K562 (cell line): ENCODE data around the gene WDR90. TPM values are rescaled to one million over a fixed set of nuclear protein-coding genes. Genes with fewer than 3 reads are reported as not detected.

Experiments used
- ARNT ChIP-seq, 2 experiments: fragments of 450-650 bp; IDR thresholded peaks; 2 replicates each; pipeline ENCODE4 v1.6.1; 2016; ENCODE audit warnings: mild to moderate bottlenecking in 1 of 2
- CSDE1 ChIP-seq, 2 experiments: fragments of 450-650 bp; IDR thresholded peaks; 2 replicates each; pipeline ENCODE4 v1.6.1; 2016; ENCODE audit warnings: mild to moderate bottlenecking in 1 of 2
- DACH1 ChIP-seq: fragments of 450-650 bp; IDR thresholded peaks from 2 replicates; pipeline ENCODE4 v1.6.1; 2018; ENCODE audit not compliant: partially characterized antibody
- DNMT1 ChIP-seq: fragments of 450-650 bp; IDR thresholded peaks from 2 replicates; pipeline ENCODE4 v1.6.1; 2016; ENCODE audit warnings: antibody characterized with exemption, mild to moderate bottlenecking
- HSF4 ChIP-seq: fragments of 250-450 bp; sonication (Bioruptor Pico); IDR thresholded peaks from 2 replicates; pipeline ENCODE4 v2.1.2; 2022; ENCODE audit warnings: mild to moderate bottlenecking, moderate library complexity, borderline replicate concordance
- ID3 ChIP-seq, 2 experiments: fragments of 250-450 bp in 1 of 2; fragments of 450-650 bp in 1 of 2; sonication (Bioruptor Pico) in 1 of 2; IDR thresholded peaks; 2 replicates each; pipeline versions ENCODE4 v1.6.1 to v1.8.0; 2016 to 2021; ENCODE audit warnings: mild to moderate bottlenecking in 2 of 2, moderate library complexity in 2 of 2, missing compliant biosample characterization in 1 of 2, missing genetic modification characterization in 1 of 2
- JUN ChIP-seq, 2 experiments: sonication (generic) in 1 of 2; formaldehyde crosslinking in 1 of 2; IDR thresholded peaks; 2 replicates each; pipeline versions ENCODE4 v1.6.1 to v1.8.0; 2012 to 2022; ENCODE audit warnings: borderline replicate concordance in 2 of 2, mild to moderate bottlenecking in 2 of 2, improper control_type of control experiment in 1 of 2, low read depth in 1 of 2, low read length in 1 of 2, missing genetic modification reagents in 1 of 2
- JUNB ChIP-seq: fragments of 450-650 bp; formaldehyde crosslinking; conservative IDR thresholded peaks from 2 replicates; pipeline ENCODE4 v1.4.0; 2020; ENCODE audit warnings: mild to moderate bottlenecking
- JUND ChIP-seq, 2 experiments: IDR thresholded peaks; 2 replicates in 1 of 2; 3 replicates in 1 of 2; pipeline ENCODE4 v1.6.1; 2011; ENCODE audit warnings: borderline replicate concordance in 2 of 2, low read depth in 2 of 2, low read length in 2 of 2, improper control_type of control experiment in 1 of 2, missing biosample characterization in 1 of 2, missing genetic modification characterization in 1 of 2, missing genetic modification reagents in 1 of 2
- KAT8 ChIP-seq: fragments of 450-650 bp; IDR thresholded peaks from 2 replicates; pipeline ENCODE4 v1.6.1; 2016; ENCODE audit warnings: low read depth, mild to moderate bottlenecking
- KDM2B ChIP-seq: fragments of 250-450 bp; sonication (Bioruptor Pico); IDR thresholded peaks from 2 replicates; pipeline ENCODE4 v1.8.0; 2021; ENCODE audit warnings: mild to moderate bottlenecking, moderate library complexity
- KLF13 ChIP-seq: fragments of 450-650 bp; IDR thresholded peaks from 2 replicates; pipeline ENCODE4 v1.6.1; 2016; ENCODE audit warnings: missing genetic modification characterization, low read depth, mild to moderate bottlenecking, missing compliant biosample characterization, moderate library complexity, borderline replicate concordance
- MAZ ChIP-seq, 2 experiments: fragments of 450-650 bp in 1 of 2; sonication (generic) in 1 of 2; formaldehyde crosslinking; IDR thresholded peaks in 1 of 2; conservative IDR thresholded peaks in 1 of 2; 2 replicates each; pipeline versions ENCODE4 v1.4.0 to v1.5.0; 2020; ENCODE audit warnings: mild to moderate bottlenecking in 1 of 2, missing genetic modification reagents in 1 of 2
- MBD1 ChIP-seq: fragments of 250-450 bp; sonication (Bioruptor Pico); IDR thresholded peaks from 2 replicates; pipeline ENCODE4 v1.8.0; 2022; ENCODE audit warnings: inconsistent platforms
- MTA1 ChIP-seq: fragments of 450-650 bp; IDR thresholded peaks from 2 replicates; pipeline ENCODE4 v1.6.1; 2017; ENCODE audit warnings: borderline replicate concordance
- MYNN ChIP-seq, 2 experiments: sonication (generic); formaldehyde crosslinking in 1 of 2; IDR thresholded peaks; 2 replicates each; pipeline versions ENCODE4 v1.5.0 to v1.6.1; 2016 to 2020; ENCODE audit warnings: antibody characterized with exemption in 1 of 2, missing genetic modification reagents in 1 of 2
- PHF8 ChIP-seq: fragments of 200-600 bp; sonication (generic); IDR thresholded peaks from 2 replicates; pipeline ENCODE4 v1.6.1; 2012; ENCODE audit warnings: mixed run types, mild to moderate bottlenecking, inconsistent platforms, low read length, moderate library complexity, borderline replicate concordance
- SMARCC2 ChIP-seq: fragments of 450-650 bp; IDR thresholded peaks from 2 replicates; pipeline ENCODE4 v1.6.1; 2017; ENCODE audit warnings: antibody characterized with exemption, moderate library complexity, mild to moderate bottlenecking, low read depth
- TBP ChIP-seq: optimal IDR thresholded peaks from 2 replicates; pipeline ENCODE3; 2011; ENCODE audit warnings: low read depth, low read length, improper control_type of control experiment
- ZNF121 ChIP-seq: sonication (generic); formaldehyde crosslinking; conservative IDR thresholded peaks from 2 replicates; pipeline ENCODE4 v1.8.0; 2022; ENCODE audit warnings: missing genetic modification reagents
- ZNF384 ChIP-seq: IDR thresholded peaks from 2 replicates; pipeline ENCODE4 v1.6.1; 2012; ENCODE audit warnings: low read depth, low read length, improper control_type of control experiment
- ZNF431 ChIP-seq: sonication (generic); formaldehyde crosslinking; IDR thresholded peaks from 2 replicates; pipeline ENCODE4 v1.8.0; 2022; ENCODE audit warnings: mild to moderate bottlenecking, missing genetic modification reagents
- ZNF668 ChIP-seq: fragments of 250-450 bp; sonication (Bioruptor Pico); IDR thresholded peaks from 2 replicates; pipeline ENCODE4 v1.8.0; 2022; ENCODE audit warnings: mild to moderate bottlenecking, inconsistent platforms
- polyA plus RNA-seq, 8 experiments: library from polyadenylated mRNA; depleted of rRNA in 4 of 8; stranded (reverse) in 5 of 8; unstranded in 3 of 8; fragments of >200 nt; fragmentation: Nextera tagmentation in 2 of 8; fragmentation: Illumina TruSeq in 1 of 8; extraction: Ambion mirVana in 2 of 8; extraction: Trizol in 1 of 8; gene quantifications; 2 replicates each; pipeline versions ENCODE4 v1.2.1 to v1.2.3, GENCODE V29; 2011 to 2014; ENCODE audit warnings: inconsistent platforms in 1 of 8, missing spikeins in 1 of 8
- total RNA-seq, 7 experiments: library from RNA; depleted of rRNA in 6 of 7; stranded (reverse); fragments of >200 nt in 6 of 7; fragmentation: Illumina TruSeq in 2 of 7; extraction: Trizol in 2 of 7; gene quantifications; 2 replicates each; pipeline versions ENCODE4 v1.2.1 to v1.2.3, GENCODE V29; 2011 to 2021; ENCODE audit warnings: low replicate concordance in 1 of 7
- TF ChIP-seq, protein P1 (sequence below): sonication (generic); formaldehyde crosslinking; IDR thresholded peaks from 2 replicates; pipeline ENCODE4 v1.9.0; 2022; ENCODE audit warnings: mild to moderate bottlenecking, missing genetic modification reagents

Gene WDR90
- total and polyA plus RNA-seq, 9 of the 15 experiments (the other 6 are each of a cell fraction or from before 2014, with no cell fraction given) = 0.44 to 12.6 (median 3.3) TPM

DNA sequence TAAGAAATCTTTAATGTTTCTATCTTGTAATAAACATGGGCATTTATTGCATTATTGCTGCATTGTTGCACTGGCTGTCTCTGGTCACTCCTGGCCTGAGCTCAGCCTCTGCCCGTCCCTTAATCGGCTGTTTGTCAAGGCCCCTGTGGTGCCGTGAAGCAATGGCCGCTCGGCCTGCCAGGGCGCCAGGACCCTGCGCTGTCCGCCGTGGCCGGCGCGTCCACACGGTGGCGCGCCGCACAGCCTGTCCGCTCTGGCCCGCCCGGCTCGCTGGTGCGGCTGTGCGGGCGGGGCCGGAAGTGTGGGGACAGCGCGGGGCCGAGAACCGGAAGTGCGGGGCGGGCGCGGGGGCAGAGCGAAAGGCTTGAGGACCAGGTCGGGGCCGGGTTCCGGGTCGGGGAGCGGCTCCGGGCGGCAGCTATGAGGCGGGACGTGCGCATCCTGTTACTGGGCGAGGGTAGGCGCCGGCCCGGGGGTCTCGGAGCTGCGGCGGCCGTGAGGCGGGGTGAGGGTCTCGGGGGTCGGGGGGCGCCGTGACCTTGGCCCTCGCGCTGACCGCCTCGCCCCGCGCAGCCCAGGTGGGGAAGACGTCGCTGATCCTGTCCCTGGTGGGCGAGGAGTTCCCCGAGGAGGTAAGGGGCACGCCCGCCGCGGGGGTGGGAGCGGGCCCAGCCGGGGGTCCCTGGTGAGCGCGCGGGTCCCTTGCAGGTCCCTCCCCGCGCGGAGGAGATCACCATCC lies 18.8 kb downstream of the WDR90 start, which contains the start of gene RHOT2 (continued):
- TF ChIP-seq ZNF384 (peak; percentile 29; the same call in 1 of the 2 replicates), KDM2B (CRISPR knock-in tag) (no peak), TBP (peak; percentile 56), ARNT (IDR thresholded peaks at IDR 0.05) (no peak), SMARCC2 (no peak), DNMT1 (no peak), DACH1 (no peak), HSF4 (CRISPR knock-in tag) (no peak), ZNF668 (CRISPR knock-in tag) (no peak), KLF13 (tag) (0 out of 2 replicates have a peak, but pooled peaks have one; percentile 53), JUNB (CRISPR knock-in tag) (no peak), KAT8 (no peak), MYNN (IDR thresholded peaks at IDR 0.05) (no peak), MYNN (CRISPR knock-in tag; IDR thresholded peaks at IDR 0.05) (no peak), ID3 (CRISPR knock-in tag; IDR thresholded peaks at IDR 0.05) (no peak), ID3 (tag; IDR thresholded peaks at IDR 0.05) (peak; percentile 86), JUN (IDR thresholded peaks at IDR 0.05; ENCODE audit: borderline replicate concordance, low read depth, low read length) (peak; percentile 68; the same call in 1 of the 2 replicates), JUN (CRISPR knock-in tag; IDR thresholded peaks at IDR 0.05; ENCODE audit: borderline replicate concordance) (no peak), CSDE1 (IDR thresholded peaks at IDR 0.05) (no peak), PHF8 (peak; percentile 76; the same call in 1 of the 2 replicates), MAZ (CRISPR knock-in tag; conservative IDR thresholded peaks at IDR 0.05 in 1 of 2, IDR thresholded peaks at IDR 0.05 in 1 of 2) (peak; percentile 99), MBD1 (CRISPR knock-in tag) (no peak), JUND (IDR thresholded peaks at IDR 0.05; ENCODE audit: borderline replicate concordance, low read depth, low read length) (peak; percentile 79), JUND (tag; IDR thresholded peaks at IDR 0.05; ENCODE audit: borderline replicate concordance, low read depth, low read length) (no peak; the same call in 2 of the 3 replicates), ZNF431 (no peak), ZNF121 (CRISPR knock-in tag) (no peak), MTA1 (no peak)
- TF ChIP-seq, protein P1, sequence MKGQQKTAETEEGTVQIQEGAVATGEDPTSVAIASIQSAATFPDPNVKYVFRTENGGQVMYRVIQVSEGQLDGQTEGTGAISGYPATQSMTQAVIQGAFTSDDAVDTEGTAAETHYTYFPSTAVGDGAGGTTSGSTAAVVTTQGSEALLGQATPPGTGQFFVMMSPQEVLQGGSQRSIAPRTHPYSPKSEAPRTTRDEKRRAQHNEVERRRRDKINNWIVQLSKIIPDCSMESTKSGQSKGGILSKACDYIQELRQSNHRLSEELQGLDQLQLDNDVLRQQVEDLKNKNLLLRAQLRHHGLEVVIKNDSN (CRISPR knock-in tag) = no peak
